Gastroesophageal sphincter (tissue), 4 donors: ENCODE data around the gene FRZB. TPM values are rescaled to one million over a fixed set of nuclear protein-coding genes. Genes with fewer than 3 reads are reported as not detected.

Experiments used
- ATAC-seq: fragments of 150-250 bp; one replicate; pipeline ENCODE4 v1.9.1; 2016; ENCODE audit warnings: mild to moderate bottlenecking, moderate library complexity
- H3K27ac ChIP-seq, 4 donors: fragments of 200-600 bp; sonication (generic) in 3 of 4; 1 replicate in 3 of 4; 2 replicates in 1 of 4; pipeline ENCODE4 v1.5.1; 2016 to 2019
- H3K27me3 ChIP-seq: fragments of 200-600 bp; sonication (generic); one replicate; pipeline ENCODE4 v1.5.1; 2019
- H3K36me3 ChIP-seq, 2 donors: fragments of 200-600 bp; sonication (generic); one replicate each; pipeline ENCODE4 v1.5.1; 2019; ENCODE audit warnings: control low read depth in 1 of 2
- H3K4me1 ChIP-seq, 3 donors: fragments of 200-600 bp; sonication (generic); 1 replicate in 2 of 3; 2 replicates in 1 of 3; pipeline ENCODE4 v1.5.1; 2016 to 2019; ENCODE audit warnings: control low read depth in 2 of 3
- H3K4me3 ChIP-seq, 2 donors: fragments of 200-600 bp; sonication (generic); one replicate each; pipeline ENCODE4 v1.5.1; 2019; ENCODE audit warnings: mild to moderate bottlenecking in 1 of 2, moderate library complexity in 1 of 2
- H3K9me3 ChIP-seq, 3 donors: fragments of 200-600 bp; sonication (generic); one replicate each; pipeline ENCODE4 v1.5.1; 2017 to 2019; ENCODE audit warnings: control low read depth in 2 of 3
- CTCF ChIP-seq, 4 experiments: fragments of 200-600 bp in 2 of 4; fragments of 450-650 bp in 2 of 4; sonication (generic) in 1 of 4; IDR thresholded peaks; one replicate each; pipeline ENCODE4 v1.5.1; 2017 to 2019; ENCODE audit warnings: antibody characterized with exemption in 4 of 4, mild to moderate bottlenecking in 2 of 4, moderate library complexity in 2 of 4
- EP300 ChIP-seq: sonication (generic); formaldehyde crosslinking; IDR thresholded peaks from one replicate; pipeline ENCODE4 v1.6.1; 2017; ENCODE audit warnings: antibody characterized with exemption, mild to moderate bottlenecking
- POLR2A ChIP-seq, 2 donors: fragments of 450-650 bp; IDR thresholded peaks; one replicate each; pipeline ENCODE4 v1.6.1; 2017; ENCODE audit warnings: antibody characterized with exemption in 2 of 2, mild to moderate bottlenecking in 2 of 2, moderate library complexity in 1 of 2
- POLR2AphosphoS5 ChIP-seq: sonication (generic); formaldehyde crosslinking; IDR thresholded peaks from one replicate; pipeline ENCODE4 v1.6.1; 2017; ENCODE audit warnings: antibody characterized with exemption
- WGBS, 2 donors: methylation state at CpG; one replicate each; pipeline ENCODE4 v1.1.5; 2018; ENCODE audit warnings: low coverage in 1 of 2; 5-methylcytosine and 5-hydroxymethylcytosine counted together
- total RNA-seq, 4 donors: library from RNA; depleted of rRNA; stranded (reverse); fragments of >200 nt; gene quantifications; one replicate each; pipeline ENCODE4 v1.1.0, GENCODE V29; 2016

FRZB gene
- total RNA-seq, 4 donors from 2014 or later: 8.5 to 88.4 (median 18.6) TPM

GRCh38 chr2:182862091-182862490 is 4.3 kb downstream of the FRZB start:
- ATAC-seq: peak; percentile 38
- no peak for TF ChIP-seq POLR2A (IDR thresholded peaks at IDR 0.05)
- no peak for TF ChIP-seq CTCF (IDR thresholded peaks at IDR 0.05)
- TF ChIP-seq EP300: no peak
- peak; percentile 25 for TF ChIP-seq POLR2AphosphoS5
- no peaks in the 10 kb centered on the region for H3K27me3 ChIP-seq
- peaks cover 0 to 3% of the 10 kb centered on the region in 2 donors for H3K36me3 ChIP-seq
- peak overlapping the region in 3 of 4 donors; percentile 34 to 66 (median 42) for H3K27ac ChIP-seq
- peaks cover 7 to 47% (median 10%) of the 10 kb centered on the region in 3 donors for H3K4me1 ChIP-seq
- no peaks in the 10 kb centered on the region for H3K9me3 ChIP-seq
- 30 to 36% methylated on average over 5 of the region's 5 CpGs for WGBS, 2 donors
- H3K4me3 ChIP-seq: no peak overlapping the region

- H3K4me1 ChIP-seq: peaks cover 0 to 37% (median 10%) of the 10 kb centered on the region in 3 donors
- H3K36me3 ChIP-seq: peaks cover 0 to 3% of the 10 kb centered on the region in 2 donors
- TF ChIP-seq POLR2AphosphoS5: no peak
- TF ChIP-seq EP300: no peak
- TF ChIP-seq CTCF (IDR thresholded peaks at IDR 0.05): no peak
- TF ChIP-seq POLR2A (IDR thresholded peaks at IDR 0.05): no peak
- no peak overlapping the region for H3K4me3 ChIP-seq
- ATAC-seq: no peak
- no peaks in the 10 kb centered on the region for H3K9me3 ChIP-seq
- peak overlapping the region in 1 of 4 donors; percentile 66 for H3K27ac ChIP-seq
- no peaks in the 10 kb centered on the region for H3K27me3 ChIP-seq
- WGBS, 2 donors: 96% methylated on average over 2 of the region's 2 CpGs; no CpG with 5 or more reads in 1 of the 2 donors
Observed at GRCh38 chr2:182860858-182861257, 5.6 kb downstream of the FRZB start.

- peaks cover 0 to 23% (median 13%) of the 10 kb centered on the region in 3 donors for H3K4me1 ChIP-seq
- WGBS, 2 donors: 82 to 90% methylated on average over 3 of the region's 3 CpGs
- TF ChIP-seq POLR2AphosphoS5 (no peak), CTCF (IDR thresholded peaks at IDR 0.05) (no peak), POLR2A (IDR thresholded peaks at IDR 0.05) (no peak), EP300 (no peak)
- ATAC-seq: no peak
- no peaks in the 10 kb centered on the region for H3K9me3 ChIP-seq
- H3K4me3 ChIP-seq: no peak overlapping the region
- no peaks in the 10 kb centered on the region for H3K27me3 ChIP-seq
- H3K36me3 ChIP-seq: peaks cover 0 to 3% of the 10 kb centered on the region in 2 donors
- H3K27ac ChIP-seq: no peak overlapping the region
Observed at GRCh38 chr2:182858671-182859070, 7.8 kb downstream of the FRZB start.

GRCh38 chr2:182855376-182855775 is 11.1 kb downstream of the FRZB start:
- TF ChIP-seq POLR2A (IDR thresholded peaks at IDR 0.05): no peak
- no peak for TF ChIP-seq EP300
- TF ChIP-seq CTCF (IDR thresholded peaks at IDR 0.05): no peak
- no peak for ATAC-seq
- Histone ChIP-seq H3K36me3 (peaks cover 0 to 3% of the 10 kb centered on the region in 2 donors), H3K9me3 (no peaks in the 10 kb centered on the region), H3K4me3 (no peak overlapping the region), H3K4me1 (peaks cover 0 to 14% (median 3%) of the 10 kb centered on the region in 3 donors), H3K27ac (no peak overlapping the region), H3K27me3 (no peaks in the 10 kb centered on the region)
- 73 to 81% methylated on average over 2 of the region's 2 CpGs for WGBS, 2 donors

- Histone ChIP-seq H3K4me1 (peaks cover 0 to 14% (median 3%) of the 10 kb centered on the region in 3 donors), H3K27ac (no peak overlapping the region), H3K4me3 (no peak overlapping the region), H3K9me3 (no peaks in the 10 kb centered on the region), H3K36me3 (peaks cover 0 to 3% of the 10 kb centered on the region in 2 donors), H3K27me3 (no peaks in the 10 kb centered on the region)
- 48 to 62% methylated on average over 3 to 5 of the region's 5 CpGs for WGBS, 2 donors
- no peak for ATAC-seq
- TF ChIP-seq CTCF (IDR thresholded peaks at IDR 0.05) (no peak), EP300 (no peak), POLR2AphosphoS5 (no peak), POLR2A (IDR thresholded peaks at IDR 0.05) (no peak)
Observed at GRCh38 chr2:182854375-182855105, 11.9 kb downstream of the FRZB start.
